ENCODE measurements around the gene NRCAM.

The NRCAM gene

DNA sequence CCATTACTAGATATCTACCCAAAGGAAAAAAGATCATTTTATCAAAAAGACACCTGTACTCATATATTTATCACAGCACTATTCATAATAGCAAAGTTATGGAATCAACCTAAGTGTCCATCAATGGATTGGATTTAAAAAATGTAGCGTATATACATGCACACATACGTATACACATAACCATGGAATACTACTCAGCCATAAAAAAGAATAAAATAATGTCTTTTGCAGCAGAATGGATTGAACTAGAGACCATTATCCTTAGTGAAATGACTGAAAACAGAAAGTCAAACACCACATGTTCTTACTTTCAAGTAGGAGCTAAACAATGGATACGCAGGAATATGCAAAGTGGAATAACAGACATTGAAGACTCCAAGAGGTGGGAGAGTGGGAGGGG lies 168.4 kb downstream of the NRCAM start:
- Histone ChIP-seq H3K9me3 (ENCODE audit: control insufficient read depth, insufficient read depth, low read depth, low read length) (no peaks in the 10 kb centered on the region), H3K27ac (ENCODE audit: extremely low read depth, low read depth, low read length) (no peak overlapping the region), H3K4me3 (ENCODE audit: low read depth, low read length) (no peak overlapping the region), H3K4me1 (ENCODE audit: control insufficient read depth, insufficient read depth, low read length) (peaks cover 9% of the 10 kb centered on the region; the same call in 1 of the 2 replicates), H3K36me3 (ENCODE audit: control insufficient read depth in 2 of 2, insufficient read depth in 1 of 2, low read length in 2 of 2) (no peaks in the 10 kb centered on the region)
- TF ChIP-seq ZNF146 (tag by site-specific recombination; IDR thresholded peaks at IDR 0.05) (peak; percentile 84), ZXDB (tag by site-specific recombination; IDR thresholded peaks at IDR 0.05) (no peak)
- CTCF ChIA-PET, result no interaction called here
- POLR2A ChIA-PET, result no interaction called here

DNA sequence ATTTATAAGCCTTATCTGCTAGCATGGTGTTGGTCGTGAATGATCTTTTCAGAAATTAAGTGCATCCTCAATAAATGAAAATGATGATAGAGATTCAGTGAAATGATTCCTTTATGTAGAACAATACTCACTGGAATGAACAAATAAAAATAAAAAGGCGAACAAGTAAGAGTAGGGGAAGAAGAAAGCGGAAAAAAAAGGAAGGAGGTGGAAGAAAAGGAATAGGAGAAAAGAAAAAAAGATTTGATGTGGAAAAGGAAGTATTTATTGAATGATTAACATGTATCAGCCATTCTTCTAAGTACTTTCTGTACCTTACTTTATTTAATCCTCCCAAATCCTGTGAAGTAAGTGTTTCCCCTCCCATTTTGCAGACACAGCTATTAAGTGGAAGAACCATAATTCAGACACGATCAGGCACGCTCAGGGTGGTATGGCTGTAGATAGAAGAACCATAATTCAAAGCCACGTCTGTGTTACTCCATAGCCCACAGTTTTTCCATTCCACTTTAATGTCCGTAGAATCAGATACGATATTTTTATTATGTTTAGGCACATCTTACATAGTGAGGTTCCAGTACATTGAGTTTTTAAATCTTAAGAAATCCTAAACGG lies 169.8 kb downstream of the NRCAM start:
- CTCF ChIA-PET, result interaction anchor here (0.7 to 0.8 kb wide), 2 partner anchors 20 to 180 kb away, joined by 3 read pairs; no protein-coding TSS in a partner anchor
- H3K4me1 ChIP-seq (ENCODE audit: control insufficient read depth, insufficient read depth, low read length), result peaks cover 5% of the 10 kb centered on the region; the same call in 1 of the 2 replicates
- no peak overlapping the region for H3K4me3 ChIP-seq (ENCODE audit: low read depth, low read length)
- no peak overlapping the region for H3K27ac ChIP-seq (ENCODE audit: extremely low read depth, low read depth, low read length)
- no peaks in the 10 kb centered on the region for H3K9me3 ChIP-seq (ENCODE audit: control insufficient read depth, insufficient read depth, low read depth, low read length)
- H3K36me3 ChIP-seq (ENCODE audit: control insufficient read depth in 2 of 2, insufficient read depth in 1 of 2, low read length in 2 of 2), result no peaks in the 10 kb centered on the region
- POLR2A ChIA-PET, result no interaction called here
- TF ChIP-seq ZNF530 (tag by site-specific recombination; IDR thresholded peaks at IDR 0.05; ENCODE audit: low read depth), result no peak
- no peak for TF ChIP-seq ZNF768 (tag by site-specific recombination; IDR thresholded peaks at IDR 0.05)
- no peak for TF ChIP-seq ZNF175 (tag by site-specific recombination; IDR thresholded peaks at IDR 0.05)
- no peak for TF ChIP-seq ZNF510 (tag by site-specific recombination; IDR thresholded peaks at IDR 0.05; ENCODE audit: insufficient replicate concordance)
- TF ChIP-seq ZNF366 (tag by site-specific recombination; conservative IDR thresholded peaks at IDR 0.05), result peak; percentile 54; the same call in 1 of the 2 replicates
- TF ChIP-seq GLIS2 (tag by site-specific recombination; IDR thresholded peaks at IDR 0.05), result no peak
- TF ChIP-seq ZNF555 (tag by site-specific recombination; conservative IDR thresholded peaks at IDR 0.05), result no peak
- TF ChIP-seq ZNF664 (tag by site-specific recombination; IDR thresholded peaks at IDR 0.05), result no peak
- TF ChIP-seq, protein P1, sequence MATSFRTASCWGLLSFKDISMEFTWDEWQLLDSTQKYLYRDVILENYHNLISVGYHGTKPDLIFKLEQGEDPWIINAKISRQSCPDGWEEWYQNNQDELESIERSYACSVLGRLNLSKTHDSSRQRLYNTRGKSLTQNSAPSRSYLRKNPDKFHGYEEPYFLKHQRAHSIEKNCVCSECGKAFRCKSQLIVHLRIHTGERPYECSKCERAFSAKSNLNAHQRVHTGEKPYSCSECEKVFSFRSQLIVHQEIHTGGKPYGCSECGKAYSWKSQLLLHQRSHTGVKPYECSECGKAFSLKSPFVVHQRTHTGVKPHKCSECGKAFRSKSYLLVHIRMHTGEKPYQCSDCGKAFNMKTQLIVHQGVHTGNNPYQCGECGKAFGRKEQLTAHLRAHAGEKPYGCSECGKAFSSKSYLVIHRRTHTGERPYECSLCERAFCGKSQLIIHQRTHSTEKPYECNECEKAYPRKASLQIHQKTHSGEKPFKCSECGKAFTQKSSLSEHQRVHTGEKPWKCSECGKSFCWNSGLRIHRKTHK (tag by site-specific recombination; IDR thresholded peaks at IDR 0.05), result no peak
- no peak for TF ChIP-seq ZNF248 (tag by site-specific recombination; IDR thresholded peaks at IDR 0.05)
- no peak for TF ChIP-seq ZNF202 (tag by site-specific recombination; IDR thresholded peaks at IDR 0.05; ENCODE audit: borderline replicate concordance)
- no peak for TF ChIP-seq ZNF623 (tag by site-specific recombination; IDR thresholded peaks at IDR 0.05)
- TF ChIP-seq PRDM1 (tag by site-specific recombination; IDR thresholded peaks at IDR 0.05), result peak; percentile 56; the same call in 1 of the 2 replicates
- no peak for TF ChIP-seq ZNF112 (tag by site-specific recombination; IDR thresholded peaks at IDR 0.05)
- TF ChIP-seq ZNF24 (tag by site-specific recombination; IDR thresholded peaks at IDR 0.05), result no peak
- TF ChIP-seq ZNF266 (tag by site-specific recombination; IDR thresholded peaks at IDR 0.05; ENCODE audit: low read depth), result no peak
- TF ChIP-seq, protein P2, sequence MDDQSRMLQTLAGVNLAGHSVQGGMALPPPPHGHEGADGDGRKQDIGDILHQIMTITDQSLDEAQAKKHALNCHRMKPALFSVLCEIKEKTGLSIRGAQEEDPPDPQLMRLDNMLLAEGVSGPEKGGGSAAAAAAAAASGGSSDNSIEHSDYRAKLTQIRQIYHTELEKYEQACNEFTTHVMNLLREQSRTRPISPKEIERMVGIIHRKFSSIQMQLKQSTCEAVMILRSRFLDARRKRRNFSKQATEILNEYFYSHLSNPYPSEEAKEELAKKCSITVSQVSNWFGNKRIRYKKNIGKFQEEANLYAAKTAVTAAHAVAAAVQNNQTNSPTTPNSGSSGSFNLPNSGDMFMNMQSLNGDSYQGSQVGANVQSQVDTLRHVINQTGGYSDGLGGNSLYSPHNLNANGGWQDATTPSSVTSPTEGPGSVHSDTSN (CRISPR knock-in tag; IDR thresholded peaks at IDR 0.05), result no peak
- TF ChIP-seq, protein P3, sequence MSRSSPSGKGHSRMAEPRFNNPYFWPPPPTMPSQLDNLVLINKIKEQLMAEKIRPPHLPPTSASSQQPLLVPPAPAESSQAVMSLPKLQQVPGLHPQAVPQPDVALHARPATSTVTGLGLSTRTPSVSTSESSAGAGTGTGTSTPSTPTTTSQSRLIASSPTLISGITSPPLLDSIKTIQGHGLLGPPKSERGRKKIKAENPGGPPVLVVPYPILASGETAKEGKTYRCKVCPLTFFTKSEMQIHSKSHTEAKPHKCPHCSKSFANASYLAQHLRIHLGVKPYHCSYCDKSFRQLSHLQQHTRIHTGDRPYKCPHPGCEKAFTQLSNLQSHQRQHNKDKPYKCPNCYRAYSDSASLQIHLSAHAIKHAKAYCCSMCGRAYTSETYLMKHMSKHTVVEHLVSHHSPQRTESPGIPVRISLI (tag by site-specific recombination; IDR thresholded peaks at IDR 0.05), result no peak
- no peak for TF ChIP-seq SP2 (tag by site-specific recombination; IDR thresholded peaks at IDR 0.05)
- no peak for TF ChIP-seq ZNF596 (tag by site-specific recombination; IDR thresholded peaks at IDR 0.05)
- TF ChIP-seq ZNF146 (tag by site-specific recombination; IDR thresholded peaks at IDR 0.05), result no peak
- no peak for TF ChIP-seq ZNF211 (tag by site-specific recombination; IDR thresholded peaks at IDR 0.05; ENCODE audit: low read depth)
- no peak for TF ChIP-seq MEIS1 (CRISPR knock-in tag; IDR thresholded peaks at IDR 0.05; ENCODE audit: borderline replicate concordance)
- no peak for TF ChIP-seq ZNF350 (tag by site-specific recombination; IDR thresholded peaks at IDR 0.05)
- no peak for TF ChIP-seq ZNF48 (tag by site-specific recombination; IDR thresholded peaks at IDR 0.05)
- TF ChIP-seq ZSCAN23 (tag by site-specific recombination; IDR thresholded peaks at IDR 0.05), result no peak
- no peak for TF ChIP-seq ZNF140 (tag by site-specific recombination; IDR thresholded peaks at IDR 0.05)
- TF ChIP-seq ZNF792 (tag by site-specific recombination; IDR thresholded peaks at IDR 0.05), result no peak
- TF ChIP-seq ZNF341 (tag by site-specific recombination; IDR thresholded peaks at IDR 0.05; ENCODE audit: low read depth), result peak; percentile 28; the same call in 1 of the 2 replicates
- TF ChIP-seq ZNF549 (tag by site-specific recombination; IDR thresholded peaks at IDR 0.05), result no peak
- no peak for TF ChIP-seq ZNF544 (tag by site-specific recombination; IDR thresholded peaks at IDR 0.05)
- TF ChIP-seq ZNF704 (tag by site-specific recombination; IDR thresholded peaks at IDR 0.05), result no peak
